ENCODE results near the gene CSMD2.

DNA sequence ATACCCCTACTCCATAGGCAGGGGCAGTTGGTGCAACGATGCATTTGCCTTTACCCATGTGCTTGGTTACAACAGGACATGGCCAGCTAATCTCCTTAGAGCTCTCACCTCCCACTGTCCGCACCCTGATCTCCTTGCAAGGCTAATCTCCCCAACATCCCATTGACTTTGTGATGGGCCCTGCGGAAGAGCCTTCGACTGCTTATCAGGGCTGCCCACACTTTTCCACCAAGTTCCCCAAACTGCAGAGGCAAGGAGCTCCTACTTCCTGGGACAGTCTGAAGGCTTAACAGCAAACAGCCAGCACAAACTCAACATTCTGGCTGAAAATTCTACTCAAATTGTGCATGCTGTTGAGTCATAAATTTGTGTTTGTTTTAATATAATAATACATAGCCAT lies 47.6 kb upstream of the CSMD2 start:
- TF ChIP-seq CTCF (IDR thresholded peaks at IDR 0.05; ENCODE audit: insufficient read depth, low read length, poor library complexity, severe bottlenecking) (no peak), EZH2phosphoT487 (conservative IDR thresholded peaks at IDR 0.05; ENCODE audit: low read length) (no peak)
